ENCODE results near the gene TMEM141.
"Not testable (repeated sequence)": the region's sequence is repeated elsewhere in the genome, so short reads cannot be mapped to it uniquely, and the experiment has no call there.

Gene TMEM141

GRCh38 chr9:136757328-136757727 is 33.8 kb upstream of the TMEM141 start:
- no peaks in the 10 kb centered on the region for H3K4me1 ChIP-seq (ENCODE audit: insufficient read depth, low read length)
- H3K9ac ChIP-seq (ENCODE audit: low read length) = no peak overlapping the region
- H3K27ac ChIP-seq (ENCODE audit: low read depth, low read length) = no peak overlapping the region
- H3K36me3 ChIP-seq (ENCODE audit: insufficient read depth, low read length) = no peaks in the 10 kb centered on the region
- no peak overlapping the region for H3K4me3 ChIP-seq (ENCODE audit: low read depth in 1 of 2, low read length in 2 of 2)
- H3K27me3 ChIP-seq (ENCODE audit: control insufficient read depth in 1 of 2, insufficient read depth in 2 of 2, low read length in 2 of 2) = peaks cover 0 to 10% of the 10 kb centered on the region in 2 donors
- H3K9me3 ChIP-seq (ENCODE audit: low read length) = no peaks in the 10 kb centered on the region

DNA sequence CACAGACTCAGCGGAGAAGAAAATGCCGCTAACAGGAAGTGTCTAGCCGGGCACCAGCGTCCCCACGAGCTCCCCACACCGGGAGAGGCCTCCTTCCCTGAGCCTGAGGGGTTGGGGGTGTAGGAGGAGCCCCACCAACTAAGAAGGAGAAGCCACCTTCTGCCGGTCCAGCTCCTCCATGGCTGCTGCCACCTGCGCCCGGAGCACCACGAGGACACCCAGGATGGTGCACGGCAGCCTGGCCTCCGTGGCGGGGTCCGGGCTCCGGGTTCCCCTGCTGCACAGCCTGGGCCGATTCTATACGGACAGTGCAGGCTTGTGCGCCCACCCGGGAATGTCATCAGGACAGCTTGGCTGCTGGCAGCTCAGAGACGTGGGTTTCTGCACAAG is 33.4 kb upstream of the TMEM141 start:
- no peak overlapping the region for H3K9ac ChIP-seq (ENCODE audit: low read length)
- peaks cover 0 to 10% of the 10 kb centered on the region in 2 donors for H3K27me3 ChIP-seq (ENCODE audit: control insufficient read depth in 1 of 2, insufficient read depth in 2 of 2, low read length in 2 of 2)
- H3K9me3 ChIP-seq (ENCODE audit: low read length) = no peaks in the 10 kb centered on the region
- no peak overlapping the region for H3K27ac ChIP-seq (ENCODE audit: low read depth, low read length)
- H3K4me3 ChIP-seq (ENCODE audit: low read depth in 1 of 2, low read length in 2 of 2) = no peak overlapping the region
- H3K36me3 ChIP-seq (ENCODE audit: insufficient read depth, low read length) = no peaks in the 10 kb centered on the region
- H3K4me1 ChIP-seq (ENCODE audit: insufficient read depth, low read length) = no peaks in the 10 kb centered on the region

DNA sequence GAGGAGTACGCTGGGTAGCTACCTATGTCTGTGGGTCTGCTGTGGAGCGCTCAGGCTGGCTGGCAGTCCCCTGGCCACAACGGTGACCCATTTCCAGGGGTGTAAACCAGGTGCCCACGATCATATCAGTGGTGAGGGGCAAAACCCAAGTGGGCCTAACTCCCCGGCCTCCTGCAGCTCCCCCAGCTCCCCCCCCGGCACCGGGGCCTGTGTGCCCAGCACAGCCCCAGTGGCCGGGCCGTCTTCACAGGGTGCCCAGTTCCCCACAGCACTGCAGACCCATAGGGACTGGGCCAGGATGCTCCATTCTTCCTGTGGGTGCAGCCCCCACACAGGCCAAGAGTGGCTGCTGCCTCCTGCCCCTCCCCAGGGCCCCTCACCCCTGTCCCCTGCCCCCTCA is 32.1 kb upstream of the TMEM141 start:
- H3K4me3 ChIP-seq (ENCODE audit: low read depth in 1 of 2, low read length in 2 of 2) = no peak overlapping the region
- no peak overlapping the region for H3K9ac ChIP-seq (ENCODE audit: low read length)
- no peaks in the 10 kb centered on the region for H3K9me3 ChIP-seq (ENCODE audit: low read length)
- H3K27ac ChIP-seq (ENCODE audit: low read depth, low read length) = no peak overlapping the region
- H3K4me1 ChIP-seq (ENCODE audit: insufficient read depth, low read length) = no peaks in the 10 kb centered on the region
- H3K36me3 ChIP-seq (ENCODE audit: insufficient read depth, low read length) = no peaks in the 10 kb centered on the region
- H3K27me3 ChIP-seq (ENCODE audit: control insufficient read depth in 1 of 2, insufficient read depth in 2 of 2, low read length in 2 of 2) = peaks cover 5 to 17% of the 10 kb centered on the region in 2 donors

GRCh38 chr9:136759436-136760325 is 31.5 kb upstream of the TMEM141 start:
- Histone ChIP-seq H3K4me3 (ENCODE audit: low read depth in 1 of 2, low read length in 2 of 2) (no peak overlapping the region), H3K9ac (ENCODE audit: low read length) (no peak overlapping the region), H3K36me3 (ENCODE audit: insufficient read depth, low read length) (no peaks in the 10 kb centered on the region), H3K27ac (ENCODE audit: low read depth, low read length) (no peak overlapping the region), H3K9me3 (ENCODE audit: low read length) (no peaks in the 10 kb centered on the region), H3K27me3 (ENCODE audit: control insufficient read depth in 1 of 2, insufficient read depth in 2 of 2, low read length in 2 of 2) (peaks cover 9 to 22% of the 10 kb centered on the region in 2 donors), H3K4me1 (ENCODE audit: insufficient read depth, low read length) (no peaks in the 10 kb centered on the region)

GRCh38 chr9:136760424-136760823 is 30.7 kb upstream of the TMEM141 start:
- no peak overlapping the region for H3K9ac ChIP-seq (ENCODE audit: low read length)
- peaks cover 9 to 23% of the 10 kb centered on the region in 2 donors for H3K27me3 ChIP-seq (ENCODE audit: control insufficient read depth in 1 of 2, insufficient read depth in 2 of 2, low read length in 2 of 2)
- no peaks in the 10 kb centered on the region for H3K9me3 ChIP-seq (ENCODE audit: low read length)
- no peak overlapping the region for H3K27ac ChIP-seq (ENCODE audit: low read depth, low read length)
- no peak overlapping the region for H3K4me3 ChIP-seq (ENCODE audit: low read depth in 1 of 2, low read length in 2 of 2)
- H3K4me1 ChIP-seq (ENCODE audit: insufficient read depth, low read length) = no peaks in the 10 kb centered on the region
- H3K36me3 ChIP-seq (ENCODE audit: insufficient read depth, low read length) = no peaks in the 10 kb centered on the region

- not testable (repeated sequence) for H3K4me1 ChIP-seq (ENCODE audit: insufficient read depth, low read length); H3K9me3 ChIP-seq (ENCODE audit: low read length); H3K4me3 ChIP-seq (ENCODE audit: low read depth in 1 of 2, low read length in 2 of 2); H3K36me3 ChIP-seq (ENCODE audit: insufficient read depth, low read length); H3K9ac ChIP-seq (ENCODE audit: low read length); H3K27ac ChIP-seq (ENCODE audit: low read depth, low read length)
- peaks cover 9 to 23% of the 10 kb centered on the region in 2 donors for H3K27me3 ChIP-seq (ENCODE audit: control insufficient read depth in 1 of 2, insufficient read depth in 2 of 2, low read length in 2 of 2)
Observed at GRCh38 chr9:136760834-136761544, 30.2 kb upstream of the TMEM141 start.

GRCh38 chr9:136761545-136761981 is 29.6 kb upstream of the TMEM141 start:
- no peaks in the 10 kb centered on the region for H3K9me3 ChIP-seq (ENCODE audit: low read length)
- peaks cover 9 to 23% of the 10 kb centered on the region in 2 donors for H3K27me3 ChIP-seq (ENCODE audit: control insufficient read depth in 1 of 2, insufficient read depth in 2 of 2, low read length in 2 of 2)
- H3K9ac ChIP-seq (ENCODE audit: low read length) = no peak overlapping the region
- no peaks in the 10 kb centered on the region for H3K36me3 ChIP-seq (ENCODE audit: insufficient read depth, low read length)
- H3K4me1 ChIP-seq (ENCODE audit: insufficient read depth, low read length) = no peaks in the 10 kb centered on the region
- H3K27ac ChIP-seq (ENCODE audit: low read depth, low read length) = no peak overlapping the region
- H3K4me3 ChIP-seq (ENCODE audit: low read depth in 1 of 2, low read length in 2 of 2) = no peak overlapping the region

GRCh38 chr9:136762221-136762691 is 28.9 kb upstream of the TMEM141 start:
- Histone ChIP-seq H3K27ac (ENCODE audit: low read depth, low read length) (no peak overlapping the region), H3K27me3 (ENCODE audit: control insufficient read depth in 1 of 2, insufficient read depth in 2 of 2, low read length in 2 of 2) (peaks cover 9 to 22% of the 10 kb centered on the region in 2 donors), H3K9me3 (ENCODE audit: low read length) (no peaks in the 10 kb centered on the region), H3K36me3 (ENCODE audit: insufficient read depth, low read length) (no peaks in the 10 kb centered on the region), H3K9ac (ENCODE audit: low read length) (no peak overlapping the region), H3K4me1 (ENCODE audit: insufficient read depth, low read length) (no peaks in the 10 kb centered on the region), H3K4me3 (ENCODE audit: low read depth in 1 of 2, low read length in 2 of 2) (no peak overlapping the region)

GRCh38 chr9:136762915-136763648 is 28.1 kb upstream of the TMEM141 start:
- H3K4me3 ChIP-seq (ENCODE audit: low read depth in 1 of 2, low read length in 2 of 2) = no peak overlapping the region
- no peak overlapping the region for H3K27ac ChIP-seq (ENCODE audit: low read depth, low read length)
- H3K36me3 ChIP-seq (ENCODE audit: insufficient read depth, low read length) = no peaks in the 10 kb centered on the region
- H3K27me3 ChIP-seq (ENCODE audit: control insufficient read depth in 1 of 2, insufficient read depth in 2 of 2, low read length in 2 of 2) = peaks cover 9 to 22% of the 10 kb centered on the region in 2 donors
- no peaks in the 10 kb centered on the region for H3K4me1 ChIP-seq (ENCODE audit: insufficient read depth, low read length)
- no peaks in the 10 kb centered on the region for H3K9me3 ChIP-seq (ENCODE audit: low read length)
- H3K9ac ChIP-seq (ENCODE audit: low read length) = no peak overlapping the region

GRCh38 chr9:136763649-136764035 is 27.5 kb upstream of the TMEM141 start:
- no peak overlapping the region for H3K4me3 ChIP-seq (ENCODE audit: low read depth in 1 of 2, low read length in 2 of 2)
- no peaks in the 10 kb centered on the region for H3K9me3 ChIP-seq (ENCODE audit: low read length)
- no peaks in the 10 kb centered on the region for H3K36me3 ChIP-seq (ENCODE audit: insufficient read depth, low read length)
- H3K27ac ChIP-seq (ENCODE audit: low read depth, low read length) = no peak overlapping the region
- no peaks in the 10 kb centered on the region for H3K4me1 ChIP-seq (ENCODE audit: insufficient read depth, low read length)
- H3K27me3 ChIP-seq (ENCODE audit: control insufficient read depth in 1 of 2, insufficient read depth in 2 of 2, low read length in 2 of 2) = peaks cover 9 to 25% of the 10 kb centered on the region in 2 donors
- no peak overlapping the region for H3K9ac ChIP-seq (ENCODE audit: low read length)

DNA sequence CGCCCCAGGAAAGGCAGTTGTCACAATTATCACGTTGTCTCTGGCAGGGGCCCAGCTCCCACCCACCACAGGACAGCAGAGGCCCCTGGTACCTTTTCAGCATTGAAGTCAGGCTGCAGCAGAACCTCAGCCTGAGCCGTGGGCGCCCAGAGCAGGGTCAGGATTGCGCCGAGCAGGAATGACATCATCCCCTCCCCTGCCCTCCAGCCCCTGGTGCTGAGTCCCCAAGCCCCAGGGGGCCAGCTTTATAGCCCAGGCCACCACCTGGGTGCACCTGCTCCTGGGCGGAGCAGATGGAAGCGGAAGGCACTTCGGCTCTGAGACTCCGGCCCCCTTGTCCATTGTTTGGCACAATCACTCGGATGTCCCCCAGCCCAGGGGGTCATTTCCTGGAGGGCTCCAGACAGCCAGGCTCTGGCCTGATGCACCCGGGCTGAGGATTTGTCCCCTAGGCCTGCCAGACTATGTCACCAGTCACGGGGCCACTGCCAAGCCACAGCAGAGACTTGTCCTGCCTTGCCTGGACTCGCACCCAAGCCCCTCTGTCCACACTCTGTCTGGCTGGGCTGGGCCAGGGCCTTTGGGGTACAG is 26.7 kb upstream of the TMEM141 start, which contains the start of gene LCN15:
TSS of gene LCN15 (minus strand) at position 218 of the 591 bp plus-strand sequence. CDS start at position 188, 30 bp downstream.
- Histone ChIP-seq H3K4me1 (ENCODE audit: insufficient read depth, low read length) (no peaks in the 10 kb centered on the region), H3K36me3 (ENCODE audit: insufficient read depth, low read length) (no peaks in the 10 kb centered on the region), H3K27ac (ENCODE audit: low read depth, low read length) (no peak within 1 kb of the TSS), H3K4me3 (ENCODE audit: low read depth in 1 of 2, low read length in 2 of 2) (no peak within 1 kb of the TSS), H3K9ac (ENCODE audit: low read length) (no peak within 1 kb of the TSS), H3K27me3 (ENCODE audit: control insufficient read depth in 1 of 2, insufficient read depth in 2 of 2, low read length in 2 of 2) (peaks cover 9 to 25% of the 10 kb centered on the region in 2 donors), H3K9me3 (ENCODE audit: low read length) (no peaks in the 10 kb centered on the region)
